ENCODE measurements around the gene GARIN1A. TPM values are rescaled to one million over a fixed set of nuclear protein-coding genes. Genes with fewer than 3 reads are reported as not detected.
"Not testable (repeated sequence)": the region's sequence is repeated elsewhere in the genome, so short reads cannot be mapped to it uniquely, and the experiment has no call there.

GARIN1A gene
- polyA plus RNA-seq, 6 donors from 2014 or later, result 0.05 to 0.08 TPM; not detected in 4

GRCh38 chr7:128662091-128662490 lies 10.0 kb upstream of the GARIN1A start:
- DNase-seq (no peak), ATAC-seq (ENCODE audit: low read depth in 2 of 2) (no peak)
- no peak overlapping the region for H3K4me3 Mint-ChIP-seq
- H3K27ac Mint-ChIP-seq, result no peak overlapping the region
- no peaks in the 10 kb centered on the region for H3K27me3 Mint-ChIP-seq
- H3K36me3 Mint-ChIP-seq, result peaks cover 10 to 14% of the 10 kb centered on the region in 2 donors
- H3K9me3 Mint-ChIP-seq, result peaks cover 6 to 23% (median 13%) of the 10 kb centered on the region in 7 donors
- H3K4me1 Mint-ChIP-seq, result peaks cover 0 to 3% (median 0%) of the 10 kb centered on the region in 3 donors

GRCh38 chr7:128663223-128663622 lies 8.9 kb upstream of the GARIN1A start:
- not testable (repeated sequence) for H3K27ac Mint-ChIP-seq; H3K4me1 Mint-ChIP-seq; H3K4me3 Mint-ChIP-seq; H3K27me3 Mint-ChIP-seq; ATAC-seq (ENCODE audit: low read depth in 2 of 2); DNase-seq
- Mint-ChIP-seq H3K9me3 (peaks cover 6 to 23% (median 13%) of the 10 kb centered on the region in 7 donors), H3K36me3 (peaks cover 10 to 14% of the 10 kb centered on the region in 2 donors)

- no peak for ATAC-seq (ENCODE audit: low read depth in 2 of 2)
- Mint-ChIP-seq H3K27me3 (no peaks in the 10 kb centered on the region), H3K4me1 (no peaks in the 10 kb centered on the region), H3K9me3 (peaks cover 6 to 23% (median 13%) of the 10 kb centered on the region in 7 donors), H3K27ac (peak overlapping the region in 1 of 6 donors; percentile 12), H3K4me3 (no peak overlapping the region), H3K36me3 (peaks cover 10 to 14% of the 10 kb centered on the region in 2 donors)
- DNase-seq, result no peak
Observed at GRCh38 chr7:128665057-128665456, 7.0 kb upstream of the GARIN1A start.

GRCh38 chr7:128666200-128666599 lies 5.9 kb upstream of the GARIN1A start:
- no peak overlapping the region for H3K4me3 Mint-ChIP-seq
- DNase-seq (no peak), ATAC-seq (ENCODE audit: low read depth in 2 of 2) (no peak)
- H3K27ac Mint-ChIP-seq, result peak overlapping the region in 1 of 6 donors; percentile 32
- no peaks in the 10 kb centered on the region for H3K27me3 Mint-ChIP-seq
- peaks cover 6 to 17% (median 11%) of the 10 kb centered on the region in 7 donors for H3K9me3 Mint-ChIP-seq
- H3K4me1 Mint-ChIP-seq, result no peaks in the 10 kb centered on the region
- peaks cover 9 to 14% of the 10 kb centered on the region in 2 donors for H3K36me3 Mint-ChIP-seq

GRCh38 chr7:128672927-128673517 lies 930 bp downstream of the GARIN1A start:
- no peaks in the 10 kb centered on the region for H3K36me3 Mint-ChIP-seq
- H3K4me1 Mint-ChIP-seq, result peaks cover 6 to 7% (median 7%) of the 10 kb centered on the region in 3 donors
- DNase-seq (no peak), ATAC-seq (ENCODE audit: low read depth in 2 of 2) (peak; percentile 54 to 56)
- no peak overlapping the region for H3K27ac Mint-ChIP-seq
- peak overlapping the region in 1 of 8 donors; percentile 1 for H3K4me3 Mint-ChIP-seq
- peaks cover 15 to 34% (median 30%) of the 10 kb centered on the region in 3 donors for H3K27me3 Mint-ChIP-seq
- H3K9me3 Mint-ChIP-seq, result no peaks in the 10 kb centered on the region

- ATAC-seq (ENCODE audit: low read depth in 2 of 2) (no peak), DNase-seq (no peak)
- Mint-ChIP-seq H3K9me3 (no peaks in the 10 kb centered on the region), H3K4me3 (no peak overlapping the region), H3K4me1 (peaks cover 6 to 7% (median 7%) of the 10 kb centered on the region in 3 donors), H3K27ac (peak overlapping the region in 2 of 6 donors; percentile 11 to 73), H3K27me3 (peaks cover 15 to 34% (median 30%) of the 10 kb centered on the region in 3 donors), H3K36me3 (no peaks in the 10 kb centered on the region)
Observed at GRCh38 chr7:128673571-128673970, 1.5 kb downstream of the GARIN1A start.

GRCh38 chr7:128676665-128677064 lies 4.6 kb downstream of the GARIN1A start:
- Mint-ChIP-seq H3K27ac (no peak overlapping the region), H3K4me3 (no peak overlapping the region), H3K27me3 (peaks cover 15 to 34% (median 30%) of the 10 kb centered on the region in 3 donors), H3K36me3 (no peaks in the 10 kb centered on the region), H3K4me1 (peaks cover 6 to 7% (median 7%) of the 10 kb centered on the region in 3 donors), H3K9me3 (no peaks in the 10 kb centered on the region)
- no peak for ATAC-seq (ENCODE audit: low read depth in 2 of 2)
- no peak for DNase-seq

- H3K36me3 Mint-ChIP-seq, result no peaks in the 10 kb centered on the region
- H3K9me3 Mint-ChIP-seq, result no peaks in the 10 kb centered on the region
- no peak overlapping the region for H3K4me3 Mint-ChIP-seq
- ATAC-seq (ENCODE audit: low read depth in 2 of 2) (peak in 1 of 2 donors; percentile 30), DNase-seq (no peak)
- peak overlapping the region in 1 of 6 donors; percentile 12 for H3K27ac Mint-ChIP-seq
- H3K27me3 Mint-ChIP-seq, result peaks cover 10 to 18% (median 12%) of the 10 kb centered on the region in 3 donors
- H3K4me1 Mint-ChIP-seq, result no peaks in the 10 kb centered on the region
Observed at GRCh38 chr7:128679920-128680319, 7.8 kb downstream of the GARIN1A start.

- ATAC-seq (ENCODE audit: low read depth in 2 of 2), result no peak
- Mint-ChIP-seq H3K4me3 (no peak overlapping the region), H3K9me3 (no peaks in the 10 kb centered on the region), H3K27ac (no peak overlapping the region), H3K27me3 (peaks cover 0 to under 1% (median 0%) of the 10 kb centered on the region in 3 donors), H3K36me3 (no peaks in the 10 kb centered on the region), H3K4me1 (no peaks in the 10 kb centered on the region)
- DNase-seq, result no peak
Observed at GRCh38 chr7:128681794-128682537, 9.9 kb downstream of the GARIN1A start.

GRCh38 chr7:128683270-128683669 lies 11.2 kb downstream of the GARIN1A start:
- DNase-seq, result not testable (repeated sequence)

GRCh38 chr7:128683738-128684137 lies 11.6 kb downstream of the GARIN1A start:
- DNase-seq; H3K27me3 Mint-ChIP-seq; H3K4me3 Mint-ChIP-seq; H3K4me1 Mint-ChIP-seq; H3K36me3 Mint-ChIP-seq; ATAC-seq (ENCODE audit: low read depth in 2 of 2); H3K9me3 Mint-ChIP-seq: not testable (repeated sequence)
- H3K27ac Mint-ChIP-seq, result peak overlapping the region in 1 of 6 donors; percentile 57

More at GRCh38 chr7:128683270-128683669, 11.2 kb downstream of the GARIN1A start:
- not testable (repeated sequence) for H3K27ac Mint-ChIP-seq; ATAC-seq (ENCODE audit: low read depth in 2 of 2); H3K36me3 Mint-ChIP-seq; H3K4me3 Mint-ChIP-seq; H3K9me3 Mint-ChIP-seq; H3K4me1 Mint-ChIP-seq; H3K27me3 Mint-ChIP-seq

GRCh38 chr7:128687131-128687530 lies 15.0 kb downstream of the GARIN1A start:
- Mint-ChIP-seq H3K4me1 (no peaks in the 10 kb centered on the region), H3K4me3 (no peak overlapping the region), H3K27ac (no peak overlapping the region), H3K27me3 (peaks cover 0 to 7% (median 0%) of the 10 kb centered on the region in 3 donors), H3K36me3 (no peaks in the 10 kb centered on the region), H3K9me3 (peaks cover 0 to 2% (median 0%) of the 10 kb centered on the region in 7 donors)
- DNase-seq (no peak), ATAC-seq (ENCODE audit: low read depth in 2 of 2) (no peak)

- no peaks in the 10 kb centered on the region for H3K36me3 Mint-ChIP-seq
- H3K4me3 Mint-ChIP-seq, result no peak overlapping the region
- ATAC-seq (ENCODE audit: low read depth in 2 of 2), result no peak
Observed at GRCh38 chr7:128688492-128688891, 16.4 kb downstream of the GARIN1A start.

More at GRCh38 chr7:128688492-128688891, 16.4 kb downstream of the GARIN1A start:
- no peak overlapping the region for H3K27ac Mint-ChIP-seq
- H3K4me1 Mint-ChIP-seq, result no peaks in the 10 kb centered on the region
- peaks cover 0 to 2% (median 0%) of the 10 kb centered on the region in 7 donors for H3K9me3 Mint-ChIP-seq
- DNase-seq, result no peak
- peaks cover 0 to 8% (median 0%) of the 10 kb centered on the region in 3 donors for H3K27me3 Mint-ChIP-seq

All from naive B cell (primary cell).